Smooth muscle cell of the brain vasculature (primary cell): Measurements from ENCODE around the gene MKNK1.

Experiments
- DNase-seq: peaks from one replicate; pipeline ENCODE4 v3.0.0-alpha.2; 2012; ENCODE audit warnings: low read depth, low spot score

MKNK1 gene

DNA sequence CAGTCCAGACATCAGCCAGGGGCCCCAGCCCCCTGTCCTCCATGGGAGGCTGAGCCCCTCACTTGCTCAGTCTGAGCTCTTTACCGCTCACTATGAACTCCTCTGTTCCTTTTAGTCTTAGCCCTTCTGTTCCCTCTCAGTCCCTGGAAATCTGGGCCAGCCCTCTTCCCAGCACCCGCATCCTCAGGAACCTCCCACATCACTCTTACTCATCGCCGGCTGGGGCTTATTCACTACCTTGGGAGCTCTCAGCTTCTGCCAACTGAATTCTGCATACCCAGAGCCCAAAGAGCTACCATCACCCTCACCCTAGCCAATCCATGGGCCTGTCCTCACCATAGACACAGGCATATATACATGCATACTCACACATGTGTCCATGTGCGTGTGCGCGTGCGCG lies 64.1 kb downstream of the MKNK1 start:
- no peak for DNase-seq

DNA sequence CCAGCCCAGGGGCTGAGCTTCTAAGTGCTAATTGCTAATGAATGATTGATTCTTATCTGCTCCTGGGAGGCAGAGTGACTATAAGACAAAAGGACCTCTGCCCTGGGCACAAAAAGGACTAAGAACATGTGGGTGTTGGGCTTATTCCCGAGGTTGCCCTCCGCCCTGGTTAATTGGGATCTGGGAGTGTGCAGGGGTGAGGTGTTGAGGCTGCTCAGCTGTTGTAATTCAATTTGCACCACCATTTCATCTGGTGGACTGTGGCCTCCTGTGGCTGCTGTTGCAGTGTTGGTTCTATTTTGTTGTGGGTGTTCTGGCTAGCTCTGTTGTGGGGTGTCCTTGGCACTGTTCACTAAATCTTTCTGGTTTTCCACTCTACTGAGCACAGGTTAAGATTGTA lies 65.9 kb downstream of the MKNK1 start:
- DNase-seq, result no peak

DNA sequence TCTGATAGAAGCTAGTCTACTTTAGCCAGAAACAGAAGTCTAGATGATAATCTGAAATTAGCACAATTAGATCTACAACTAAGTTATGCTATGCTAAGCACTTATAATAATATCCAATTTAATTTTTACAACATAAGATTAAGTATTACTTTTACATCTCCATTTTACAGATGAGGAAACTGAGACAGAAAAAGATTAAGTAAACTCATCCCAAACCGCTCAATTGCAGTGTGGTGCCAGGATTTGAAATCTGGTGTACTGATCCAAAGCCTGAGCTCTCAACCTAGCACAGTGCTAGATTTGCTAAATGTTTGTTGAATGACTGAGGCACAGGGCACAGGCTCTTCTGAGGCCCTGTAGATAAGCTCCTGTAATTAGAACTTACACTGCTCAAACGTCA lies 66.4 kb downstream of the MKNK1 start:
- no peak for DNase-seq

DNA sequence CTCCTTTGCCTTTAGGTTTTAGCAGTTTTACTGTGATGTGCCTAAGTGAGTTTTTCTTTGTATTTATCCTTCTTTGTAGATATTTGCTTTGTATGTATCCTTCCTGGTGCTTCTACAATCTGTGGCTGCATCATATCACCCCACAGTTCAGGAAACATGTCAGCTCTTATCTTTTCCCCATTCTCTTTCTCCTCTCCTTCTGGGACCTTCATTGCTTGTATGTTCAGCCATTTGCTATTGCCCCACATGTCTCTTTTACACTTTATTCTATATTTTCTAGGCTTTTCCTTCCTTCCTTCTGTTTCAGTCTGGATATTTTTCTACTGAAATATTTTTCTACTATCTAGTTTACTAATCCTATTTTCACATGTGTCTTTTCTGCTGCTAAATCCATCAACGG lies 67.5 kb downstream of the MKNK1 start:
- DNase-seq, result no peak

DNA sequence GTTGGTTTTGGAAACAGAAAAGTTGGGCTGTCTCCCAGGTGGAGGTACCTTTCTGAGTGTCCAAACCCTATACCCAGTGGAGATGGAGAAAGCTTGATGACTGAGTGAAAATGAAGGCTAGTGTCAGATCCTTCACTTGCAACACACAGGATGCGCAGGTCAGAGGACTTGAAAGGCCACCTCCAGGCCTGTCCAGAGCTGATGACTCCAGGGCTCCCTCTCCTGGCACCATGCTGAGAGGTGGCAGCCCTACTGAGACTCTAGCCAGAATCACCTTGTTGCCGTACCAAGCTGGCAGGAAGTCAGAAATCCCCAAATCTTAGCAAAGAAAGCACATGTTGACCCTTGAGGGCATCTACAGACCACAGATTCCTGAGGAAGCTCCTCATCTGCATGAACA lies 69.0 kb downstream of the MKNK1 start:
- DNase-seq, result no peak

DNA sequence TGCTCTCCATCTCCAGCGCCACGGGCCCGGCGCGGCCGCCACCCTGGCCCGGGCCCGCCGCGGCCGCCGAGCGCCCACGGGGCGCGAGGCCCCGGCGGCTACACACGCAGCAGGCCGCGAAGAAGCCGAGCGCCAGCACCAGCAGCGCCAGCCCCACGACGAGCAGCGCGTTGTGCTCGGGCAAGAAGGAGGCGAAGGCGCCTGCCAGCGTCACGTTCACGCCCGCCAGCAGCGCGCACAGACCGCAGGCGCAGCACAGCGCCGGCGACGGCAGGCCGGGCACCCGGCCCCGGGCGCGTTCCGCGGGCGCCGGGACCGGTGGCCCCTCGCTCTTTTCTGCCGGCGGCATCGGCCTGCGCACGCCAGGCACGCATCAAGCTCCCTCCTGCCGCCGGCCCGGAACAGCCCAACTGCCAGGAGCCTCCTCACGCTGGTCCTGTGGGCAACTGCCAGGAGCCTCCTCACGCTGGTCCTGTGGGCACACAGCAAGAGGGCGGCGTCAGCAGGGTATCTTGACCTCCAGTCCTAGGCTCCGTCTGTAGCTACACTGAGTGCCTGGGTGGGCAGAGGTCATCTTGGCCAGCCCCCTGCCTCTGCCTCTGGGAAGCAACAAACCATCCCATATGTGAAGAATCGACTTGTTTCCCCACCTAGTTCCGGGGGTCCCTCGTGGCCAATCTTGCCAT lies 70.7 kb downstream of the MKNK1 start:
- no peak for DNase-seq

DNA sequence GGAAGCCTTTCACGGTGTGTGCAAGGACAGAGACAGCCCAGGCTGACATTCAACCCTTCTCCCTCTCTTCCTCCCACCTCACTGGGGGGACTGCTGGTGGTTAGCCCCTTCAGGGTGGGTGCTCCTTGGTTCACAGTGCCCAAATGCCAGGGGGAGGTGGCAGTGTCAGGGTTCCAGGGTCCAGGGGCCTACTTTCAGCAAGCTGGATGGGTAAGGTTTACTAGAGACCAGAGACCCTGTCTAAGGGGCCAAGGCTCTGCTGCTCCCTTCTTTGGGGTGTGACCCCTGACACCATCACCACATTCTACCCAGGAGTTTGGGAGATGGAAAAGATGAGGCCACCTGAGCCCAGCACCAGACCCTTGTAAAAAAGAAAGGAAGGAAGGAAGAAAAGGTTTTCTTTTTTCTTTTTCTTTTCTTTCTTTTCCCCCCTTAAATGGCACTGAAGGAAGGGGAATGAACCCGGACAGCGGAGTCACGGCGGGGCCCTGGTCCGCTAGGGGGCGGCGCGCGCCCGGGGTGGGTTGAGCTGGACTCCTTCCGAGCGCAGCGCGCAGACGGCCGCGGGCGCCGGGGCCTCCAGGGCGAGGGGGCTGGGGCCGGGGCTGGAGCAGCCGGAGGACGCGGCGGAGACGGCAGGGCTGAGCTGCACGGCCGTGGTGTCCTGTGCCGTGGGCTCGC lies 71.4 kb downstream of the MKNK1 start:
- no peak for DNase-seq

DNA sequence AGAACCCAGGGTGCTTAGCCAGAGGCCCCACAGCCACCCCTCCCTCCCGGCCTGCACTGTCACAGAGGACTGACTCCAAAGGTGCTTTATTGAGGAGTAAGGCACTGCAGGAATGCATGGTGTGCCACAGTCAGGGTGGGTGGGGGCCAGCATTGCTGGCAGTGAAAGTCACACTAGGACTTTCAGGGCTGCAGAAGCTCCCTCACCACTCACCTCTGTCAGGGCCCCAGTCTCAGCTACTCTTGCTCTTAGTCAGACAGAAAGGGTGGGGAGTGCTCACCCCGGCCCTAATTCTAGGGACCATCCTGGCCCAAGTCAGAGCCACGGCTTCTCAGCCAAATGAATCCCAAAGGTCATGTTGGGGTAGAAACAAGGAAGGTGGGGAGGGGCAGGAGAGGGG lies 72.0 kb downstream of the MKNK1 start:
- DNase-seq, result no peak

DNA sequence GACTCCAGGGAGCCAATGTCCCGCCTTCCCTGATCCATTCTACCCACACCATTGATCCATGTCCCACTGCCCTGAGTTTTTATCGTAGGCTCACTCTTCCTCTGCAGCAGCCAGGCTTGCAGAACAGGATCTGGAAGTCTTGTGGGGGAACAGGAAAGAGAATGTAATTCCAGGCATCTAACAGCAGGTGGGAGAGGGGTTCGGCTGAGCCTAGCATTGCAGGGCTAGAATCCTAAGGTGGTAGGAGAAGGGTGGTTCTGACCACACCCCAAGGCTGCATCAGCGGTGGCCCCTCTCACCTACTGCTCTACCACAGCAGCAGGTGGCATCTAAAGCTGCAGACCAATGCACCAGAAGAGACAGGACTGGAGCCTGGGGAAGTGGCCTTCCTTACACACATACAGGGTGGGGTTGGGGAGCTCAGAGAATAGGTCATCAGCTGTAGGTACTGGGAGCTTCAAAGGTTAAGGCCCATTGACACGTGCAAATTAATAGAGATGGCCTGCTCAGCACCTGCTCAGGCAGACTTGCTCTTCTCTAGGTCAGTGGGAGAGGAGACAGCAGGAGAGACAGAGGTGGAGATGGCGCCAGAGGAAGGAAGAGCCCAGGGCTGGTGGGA lies 73.2 kb downstream of the MKNK1 start:
- DNase-seq, result no peak

DNA sequence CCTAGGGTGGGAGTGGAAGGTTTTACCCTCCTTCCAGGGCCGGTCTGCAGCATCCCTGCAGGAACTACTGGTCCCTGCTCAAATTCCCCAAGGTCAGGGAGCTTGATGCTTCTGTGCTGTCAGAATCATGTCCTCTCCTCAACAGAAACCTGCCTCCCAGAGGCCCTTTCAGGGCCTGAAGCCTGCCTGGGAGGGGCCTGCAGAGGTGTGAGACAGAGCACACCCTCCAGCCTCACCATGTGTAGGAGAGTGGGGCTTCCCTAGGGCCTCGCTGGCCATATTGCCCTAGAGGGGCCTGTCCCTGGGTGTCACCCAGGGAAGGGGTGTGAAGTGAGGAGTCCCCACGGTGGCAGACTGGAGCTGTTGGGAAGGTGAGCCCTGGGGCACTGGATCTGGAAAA lies 73.8 kb downstream of the MKNK1 start:
- DNase-seq, result no peak

DNA sequence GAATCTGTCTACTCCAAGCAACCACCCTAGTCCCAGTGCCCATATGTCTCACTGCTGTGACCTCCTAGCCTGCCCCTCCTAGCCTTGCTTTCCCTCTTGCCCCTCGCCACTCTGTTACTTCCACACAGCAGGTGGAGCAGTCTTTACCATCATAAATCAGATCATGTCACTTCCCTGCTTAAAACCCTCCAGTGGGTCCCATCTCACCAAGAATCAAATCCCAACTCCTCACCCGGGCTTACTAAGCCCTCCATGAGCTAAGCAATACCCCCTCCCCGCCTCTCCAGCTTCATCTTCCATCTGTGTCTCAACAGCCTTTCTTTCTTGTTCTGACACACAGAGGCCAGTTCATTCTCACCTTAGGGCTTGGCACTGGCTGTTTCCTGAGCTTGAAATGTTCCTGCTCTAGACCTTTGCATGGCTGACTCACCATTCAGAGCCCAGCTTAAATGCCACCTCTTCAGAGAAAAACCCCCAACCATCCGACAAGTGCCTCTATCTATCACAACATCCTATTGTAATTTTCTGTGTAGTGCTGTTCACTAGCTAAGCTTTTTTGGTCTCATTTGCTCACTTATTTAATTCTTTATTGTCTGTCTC lies 74.9 kb downstream of the MKNK1 start:
- DNase-seq, result no peak

DNA sequence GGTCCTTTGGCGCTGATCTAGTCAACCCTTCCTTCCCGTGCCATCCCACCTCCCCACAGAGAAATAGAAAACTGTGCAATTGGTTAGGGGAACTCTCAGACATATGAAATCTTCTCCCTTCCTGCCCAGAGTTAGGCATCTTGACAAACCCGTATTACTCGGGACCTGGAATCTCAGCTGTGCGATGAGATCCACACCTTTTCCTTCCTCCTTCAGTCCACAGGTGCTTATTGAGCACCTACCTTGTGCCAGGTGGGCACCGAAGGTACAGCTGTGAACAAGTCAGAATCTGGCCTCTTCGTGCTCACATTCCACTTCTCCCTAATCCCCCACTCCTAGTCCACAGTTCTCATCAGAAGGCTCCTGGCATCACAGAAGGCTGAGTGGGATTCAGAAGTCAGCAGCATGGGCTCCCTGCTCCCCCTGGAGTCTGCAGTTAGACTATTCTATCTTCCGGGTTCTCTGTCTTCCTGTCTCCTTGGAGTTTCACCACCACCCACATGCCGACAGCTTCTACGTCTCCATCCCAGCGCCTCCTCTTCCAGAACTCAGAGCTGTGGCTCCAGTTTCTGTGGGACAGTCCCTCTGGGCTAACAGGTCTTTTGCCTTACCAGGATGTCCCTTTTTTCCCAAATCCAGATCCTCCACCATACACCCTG lies 75.6 kb downstream of the MKNK1 start:
- no peak for DNase-seq

DNA sequence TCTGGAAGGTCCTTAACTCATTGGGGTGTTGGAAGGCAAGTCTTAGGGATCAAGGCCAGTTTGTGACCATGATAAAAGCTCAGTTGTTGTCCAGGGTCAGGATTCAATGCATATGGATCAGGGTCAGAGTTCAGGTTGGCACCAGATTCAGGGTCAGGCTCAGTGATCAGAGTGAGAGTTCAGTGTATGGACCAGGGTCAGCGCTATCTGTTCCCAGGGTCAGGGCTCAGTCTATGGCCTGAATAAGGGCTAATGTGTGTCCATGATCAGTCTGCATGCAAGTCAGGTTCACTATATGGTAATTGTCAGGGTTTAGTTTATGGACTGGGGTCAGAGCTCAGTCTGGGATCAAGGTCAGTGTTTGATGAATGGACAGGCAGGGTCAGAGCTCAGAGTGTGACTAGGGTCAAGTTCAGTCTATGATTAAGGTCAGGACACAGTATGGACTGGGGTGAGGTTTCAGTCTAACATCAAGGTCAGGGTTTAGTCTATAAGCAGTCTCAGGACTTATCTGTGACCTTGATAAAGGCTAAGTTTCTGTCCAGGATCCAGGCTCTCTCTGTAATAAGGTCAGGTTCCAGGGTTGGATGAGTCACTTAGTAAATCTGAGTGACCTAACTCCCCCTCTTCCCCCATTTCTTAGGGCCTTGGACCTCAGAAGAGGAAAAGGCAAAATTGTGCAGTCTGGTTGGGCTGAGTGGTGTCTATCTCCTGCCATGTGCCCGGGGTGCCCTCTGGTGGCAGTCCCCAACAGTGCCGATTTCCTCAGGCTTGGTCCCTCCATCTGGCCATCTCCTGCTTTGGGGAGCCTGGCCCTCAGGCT lies 76.4 kb downstream of the MKNK1 start:
- no peak for DNase-seq

DNA sequence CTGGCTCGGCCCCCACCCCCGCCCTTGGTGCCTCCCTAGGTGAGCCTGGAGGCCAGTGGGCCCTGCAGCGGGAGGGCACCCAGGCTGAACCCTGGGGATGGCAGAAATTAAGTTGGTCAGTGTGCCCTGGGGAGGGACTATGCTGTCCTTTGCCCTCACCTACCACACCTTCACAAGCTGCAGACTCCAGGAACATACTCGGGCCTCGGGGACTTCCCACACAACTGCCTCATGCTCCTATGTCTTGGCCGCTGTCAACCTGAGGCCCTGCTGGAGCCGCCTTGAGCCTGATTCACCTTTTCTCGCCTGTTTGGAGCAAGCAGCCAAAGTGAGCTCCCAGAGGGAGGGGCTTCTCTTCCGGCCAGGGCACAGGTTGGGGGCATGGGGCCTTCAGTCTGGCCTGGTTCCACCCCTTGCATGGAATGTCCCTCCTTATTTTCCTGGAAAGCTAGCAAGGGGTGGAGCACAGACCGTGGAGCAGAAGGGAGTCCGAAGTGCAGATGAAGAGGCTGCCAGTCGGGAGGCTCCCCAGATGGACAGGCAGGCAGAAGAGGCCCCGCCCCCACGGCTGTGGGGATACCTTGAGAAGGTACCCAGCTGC lies 77.3 kb downstream of the MKNK1 start:
- no peak for DNase-seq

DNA sequence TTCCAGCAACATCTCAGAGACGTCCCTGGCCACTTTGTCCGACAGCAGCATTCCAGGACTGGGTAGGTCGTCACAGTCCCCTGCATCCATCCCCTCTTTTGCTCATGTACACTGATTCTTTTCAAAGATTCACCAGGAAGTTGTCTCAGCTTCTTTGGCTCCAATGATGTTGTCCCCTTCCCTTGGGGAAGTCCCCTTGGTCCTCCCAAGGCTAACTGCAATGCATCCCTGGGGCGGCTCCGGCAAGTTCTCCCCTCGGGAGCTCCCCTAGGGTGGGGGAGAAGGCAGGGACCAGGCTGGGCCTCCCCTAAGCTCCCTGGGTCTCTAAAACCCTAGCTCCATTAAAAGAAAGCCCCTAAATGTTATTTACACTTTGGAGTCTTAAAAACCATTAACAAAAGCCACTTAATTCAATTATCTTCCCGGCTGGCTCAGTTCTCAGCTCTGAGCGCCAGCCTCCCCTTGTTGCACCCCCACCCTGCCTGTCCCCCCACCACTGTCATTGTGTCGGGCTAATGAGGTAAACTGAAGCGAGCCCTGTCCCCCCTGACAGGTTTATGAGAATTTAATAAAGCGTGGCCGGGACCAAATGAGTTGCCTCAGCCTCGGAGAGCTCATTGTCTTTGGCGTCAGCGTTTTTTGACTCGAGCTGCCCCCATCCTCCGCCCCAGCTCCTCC lies 77.9 kb downstream of the MKNK1 start:
- DNase-seq, result no peak

DNA sequence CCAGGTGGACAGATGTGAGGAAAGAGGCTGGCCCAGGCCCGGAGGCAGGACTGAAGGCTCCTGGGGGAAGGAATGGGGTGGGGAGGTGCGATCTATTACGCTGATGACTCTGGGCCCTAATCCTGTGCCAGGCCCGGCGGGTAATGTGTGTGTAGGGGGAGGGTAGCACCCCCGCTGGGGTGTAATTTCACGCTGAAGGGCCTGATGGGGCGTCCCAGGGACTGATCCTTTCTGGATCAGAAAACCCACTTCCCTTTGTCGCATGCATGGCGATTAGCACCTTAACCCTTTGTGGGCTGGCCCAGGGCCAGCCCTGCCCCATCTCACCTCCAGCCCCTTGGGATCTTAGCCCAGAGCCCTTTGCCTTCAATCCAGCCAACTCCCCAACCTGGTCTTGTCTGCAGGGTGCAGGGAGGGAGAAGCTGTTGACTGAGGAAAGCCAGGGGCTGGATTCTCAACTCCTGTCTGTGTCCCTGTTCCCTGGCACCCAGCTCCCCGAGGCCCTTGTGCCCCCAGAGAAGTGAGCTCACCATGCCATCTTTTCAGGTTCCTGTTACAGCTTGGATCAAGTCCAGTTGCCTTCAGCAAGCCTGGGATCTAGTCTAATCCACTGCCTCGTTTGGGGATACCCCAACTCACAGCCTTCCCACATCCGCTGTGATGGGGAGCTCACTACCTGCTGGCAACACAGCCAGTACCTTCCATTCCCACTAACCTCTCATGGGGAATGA lies 78.7 kb downstream of the MKNK1 start:
- DNase-seq, result no peak

DNA sequence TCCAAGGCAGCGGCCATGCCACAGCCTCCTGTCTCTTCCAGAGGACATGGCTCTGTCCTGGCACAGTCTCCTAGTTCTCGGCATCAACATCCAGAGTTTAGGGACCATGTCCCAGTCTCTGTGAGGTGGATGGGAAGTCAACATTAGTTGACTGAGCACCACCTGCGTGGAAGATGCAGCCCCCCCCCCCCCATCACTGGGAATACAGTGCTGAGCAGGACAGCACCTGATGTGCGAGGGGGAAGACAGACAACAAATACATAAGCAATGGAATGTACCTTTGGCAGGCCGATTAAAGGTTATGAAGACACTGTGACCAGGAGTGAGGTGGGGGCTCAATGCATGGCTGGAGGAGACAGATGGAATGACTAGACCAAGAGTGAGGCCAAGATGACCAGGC lies 79.2 kb downstream of the MKNK1 start:
- no peak for DNase-seq

DNA sequence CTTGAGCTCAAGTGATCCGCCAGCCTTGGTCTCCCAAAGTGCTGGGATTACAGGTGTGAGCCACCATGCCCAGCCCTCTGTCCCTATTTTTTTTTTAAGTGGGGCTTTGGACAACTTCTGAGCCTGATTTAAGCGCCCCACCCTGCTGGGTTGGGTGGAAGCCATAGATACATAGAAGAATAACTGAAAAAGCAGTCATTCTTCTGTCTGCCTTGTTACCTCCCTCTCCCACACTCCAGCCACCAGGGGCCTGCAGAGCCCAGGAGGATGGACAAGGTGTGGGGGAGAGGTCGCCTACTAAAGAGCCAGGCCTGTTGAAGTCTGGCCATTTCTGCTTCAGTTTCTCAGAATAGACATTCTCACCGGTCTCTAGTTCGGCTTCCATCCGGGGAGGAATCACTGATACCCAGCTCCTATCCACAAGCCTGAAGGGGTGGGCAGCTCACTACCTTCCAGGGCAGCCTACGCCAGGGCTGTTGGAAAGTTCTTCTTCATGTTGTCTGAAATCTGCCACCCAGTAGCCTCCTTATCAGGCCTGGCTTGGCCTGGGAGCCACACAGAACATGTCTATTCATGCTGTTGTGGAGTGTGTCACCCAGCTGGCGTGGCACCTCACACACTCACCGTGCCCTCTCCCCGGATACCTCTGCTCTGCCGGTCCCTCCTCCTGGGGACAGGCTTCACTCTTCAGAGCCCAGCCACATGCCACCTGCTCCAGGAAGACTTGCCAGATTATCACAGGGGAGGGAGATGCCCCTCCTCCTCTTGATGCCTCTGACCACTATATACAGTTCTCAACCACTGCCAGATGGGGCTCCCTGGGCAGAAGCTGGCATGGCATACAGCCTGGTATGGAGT lies 80.3 kb downstream of the MKNK1 start:
- no peak for DNase-seq

DNA sequence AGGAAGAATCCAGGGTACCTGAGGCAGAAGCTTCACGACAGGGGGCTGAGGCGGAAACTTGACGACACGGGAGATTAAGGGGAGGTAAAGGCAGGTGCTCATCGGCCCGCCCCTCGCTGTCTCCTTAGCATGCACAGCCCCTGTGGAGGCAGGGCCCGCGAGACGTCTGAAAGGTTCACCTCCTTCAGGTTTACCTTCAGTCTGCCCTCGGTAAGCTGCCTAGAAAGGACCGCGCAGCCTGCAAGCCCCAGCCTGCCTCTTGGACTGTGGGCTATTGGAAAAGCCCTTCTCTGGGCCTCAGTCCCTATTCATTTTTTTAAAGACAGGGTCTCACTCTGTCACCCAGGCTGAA lies 81.1 kb downstream of the MKNK1 start:
- DNase-seq, result no peak
